Measurements from ENCODE around the gene CDK5.
A peak's percentile ranks its signal among the peaks of the same experiment; 100 is the strongest.

CDK5 gene

GRCh38 chr7:151080522-151081169, 22.9 kb upstream of the CDK5 start, which contains the start of gene FASTK:
Gene FASTK (minus strand): TSS chr7:151080809. CDS start chr7:151080766, 43 bp downstream.
- peaks cover 8% of the 10 kb centered on the region for H3K36me3 Mint-ChIP-seq
- H3K4me3 Mint-ChIP-seq: peak within 1 kb of the TSS; percentile 97
- H3K27me3 Mint-ChIP-seq: no peaks in the 10 kb centered on the region
- H3K27ac Mint-ChIP-seq: peak within 1 kb of the TSS; percentile 88
- ATAC-seq: peak; percentile 90
- peaks cover 59% of the 10 kb centered on the region for H3K4me1 Mint-ChIP-seq
- H3K9me3 Mint-ChIP-seq: no peaks in the 10 kb centered on the region

- peak overlapping the region; percentile 84 for H3K27ac Mint-ChIP-seq
- H3K4me1 Mint-ChIP-seq: peaks cover 53% of the 10 kb centered on the region
- H3K27me3 Mint-ChIP-seq: no peaks in the 10 kb centered on the region
- no peak for ATAC-seq
- H3K9me3 Mint-ChIP-seq: no peaks in the 10 kb centered on the region
- H3K36me3 Mint-ChIP-seq: peaks cover 14% of the 10 kb centered on the region
- H3K4me3 Mint-ChIP-seq: peak overlapping the region; percentile 85
Observed at GRCh38 chr7:151080067-151080521, 22.4 kb upstream of the CDK5 start.

- no peak overlapping the region for H3K27ac Mint-ChIP-seq
- no peaks in the 10 kb centered on the region for H3K27me3 Mint-ChIP-seq
- peak overlapping the region; percentile 85 for H3K4me3 Mint-ChIP-seq
- ATAC-seq: no peak
- H3K36me3 Mint-ChIP-seq: peaks cover 21% of the 10 kb centered on the region
- H3K9me3 Mint-ChIP-seq: no peaks in the 10 kb centered on the region
- H3K4me1 Mint-ChIP-seq: peaks cover 46% of the 10 kb centered on the region
Observed at GRCh38 chr7:151079199-151079910, 21.7 kb upstream of the CDK5 start.

- peak overlapping the region; percentile 85 for H3K4me3 Mint-ChIP-seq
- no peak for ATAC-seq
- peaks cover 23% of the 10 kb centered on the region for H3K36me3 Mint-ChIP-seq
- no peaks in the 10 kb centered on the region for H3K9me3 Mint-ChIP-seq
- H3K27me3 Mint-ChIP-seq: no peaks in the 10 kb centered on the region
- peaks cover 46% of the 10 kb centered on the region for H3K4me1 Mint-ChIP-seq
- no peak overlapping the region for H3K27ac Mint-ChIP-seq
Observed at GRCh38 chr7:151078233-151079040, 20.7 kb upstream of the CDK5 start.

GRCh38 chr7:151077705-151078232, 20.1 kb upstream of the CDK5 start:
- Mint-ChIP-seq H3K4me1 (peaks cover 43% of the 10 kb centered on the region), H3K27ac (no peak overlapping the region), H3K36me3 (peaks cover 23% of the 10 kb centered on the region), H3K4me3 (peak overlapping the region; percentile 5), H3K9me3 (no peaks in the 10 kb centered on the region), H3K27me3 (no peaks in the 10 kb centered on the region)
- ATAC-seq: no peak

GRCh38 chr7:151076863-151077704, 19.4 kb upstream of the CDK5 start:
- no peak overlapping the region for H3K4me3 Mint-ChIP-seq
- H3K4me1 Mint-ChIP-seq: peaks cover 36% of the 10 kb centered on the region
- no peaks in the 10 kb centered on the region for H3K27me3 Mint-ChIP-seq
- no peak overlapping the region for H3K27ac Mint-ChIP-seq
- peaks cover 28% of the 10 kb centered on the region for H3K36me3 Mint-ChIP-seq
- no peaks in the 10 kb centered on the region for H3K9me3 Mint-ChIP-seq
- ATAC-seq: no peak

GRCh38 chr7:151075978-151076426, 18.3 kb upstream of the CDK5 start:
- no peaks in the 10 kb centered on the region for H3K9me3 Mint-ChIP-seq
- H3K27ac Mint-ChIP-seq: no peak overlapping the region
- no peak overlapping the region for H3K4me3 Mint-ChIP-seq
- no peaks in the 10 kb centered on the region for H3K27me3 Mint-ChIP-seq
- H3K36me3 Mint-ChIP-seq: peaks cover 37% of the 10 kb centered on the region
- H3K4me1 Mint-ChIP-seq: peaks cover 28% of the 10 kb centered on the region
- ATAC-seq: no peak

GRCh38 chr7:151075662-151075971, 17.9 kb upstream of the CDK5 start:
- ATAC-seq: no peak
- Mint-ChIP-seq H3K27ac (no peak overlapping the region), H3K36me3 (peaks cover 41% of the 10 kb centered on the region), H3K4me3 (no peak overlapping the region), H3K4me1 (peaks cover 28% of the 10 kb centered on the region), H3K27me3 (no peaks in the 10 kb centered on the region), H3K9me3 (no peaks in the 10 kb centered on the region)

- Mint-ChIP-seq H3K4me3 (no peak overlapping the region), H3K27ac (no peak overlapping the region), H3K36me3 (peaks cover 46% of the 10 kb centered on the region), H3K9me3 (no peaks in the 10 kb centered on the region), H3K27me3 (no peaks in the 10 kb centered on the region), H3K4me1 (peaks cover 27% of the 10 kb centered on the region)
- ATAC-seq: no peak
Observed at GRCh38 chr7:151074817-151075661, 17.3 kb upstream of the CDK5 start.

GRCh38 chr7:151073990-151074389, 16.3 kb upstream of the CDK5 start:
- no peak overlapping the region for H3K4me3 Mint-ChIP-seq
- H3K27me3 Mint-ChIP-seq: no peaks in the 10 kb centered on the region
- H3K4me1 Mint-ChIP-seq: peaks cover 17% of the 10 kb centered on the region
- no peak overlapping the region for H3K27ac Mint-ChIP-seq
- ATAC-seq: no peak
- no peaks in the 10 kb centered on the region for H3K9me3 Mint-ChIP-seq
- H3K36me3 Mint-ChIP-seq: peaks cover 57% of the 10 kb centered on the region

- H3K9me3 Mint-ChIP-seq: no peaks in the 10 kb centered on the region
- H3K27me3 Mint-ChIP-seq: no peaks in the 10 kb centered on the region
- H3K27ac Mint-ChIP-seq: no peak overlapping the region
- H3K4me1 Mint-ChIP-seq: no peaks in the 10 kb centered on the region
- ATAC-seq: no peak
- no peak overlapping the region for H3K4me3 Mint-ChIP-seq
- H3K36me3 Mint-ChIP-seq: peaks cover 68% of the 10 kb centered on the region
Observed at GRCh38 chr7:151071032-151071866, 13.6 kb upstream of the CDK5 start.

- Mint-ChIP-seq H3K27ac (no peak overlapping the region), H3K9me3 (no peaks in the 10 kb centered on the region), H3K27me3 (no peaks in the 10 kb centered on the region), H3K4me1 (peaks cover under 1% of the 10 kb centered on the region), H3K4me3 (no peak overlapping the region), H3K36me3 (peaks cover 63% of the 10 kb centered on the region)
- no peak for ATAC-seq
Observed at GRCh38 chr7:151070574-151070960, 12.9 kb upstream of the CDK5 start.

GRCh38 chr7:151069841-151070573, 12.3 kb upstream of the CDK5 start:
- Mint-ChIP-seq H3K27me3 (no peaks in the 10 kb centered on the region), H3K36me3 (peaks cover 62% of the 10 kb centered on the region), H3K4me3 (no peak overlapping the region), H3K9me3 (no peaks in the 10 kb centered on the region), H3K4me1 (peaks cover 4% of the 10 kb centered on the region), H3K27ac (no peak overlapping the region)
- no peak for ATAC-seq

Measured in stimulated activated memory B cell treated with anti-CD40 and anti-IgM and Interleukin-4, amounts not matched to agents 10 μg/mL and 1 μg/mL and 100 μg/mL, for 72 hours (primary cell).